K562 (cell line): Measurements from ENCODE around the gene BMP10. TPM values are rescaled to one million over a fixed set of nuclear protein-coding genes. Genes with fewer than 3 reads are reported as not detected.

Experiments used
- BRCA1 ChIP-seq, 2 experiments: fragments of 450-650 bp in 1 of 2; sonication (generic) in 1 of 2; formaldehyde crosslinking in 1 of 2; IDR thresholded peaks; 2 replicates each; pipeline versions ENCODE4 v1.5.0 to v1.6.1; 2017 to 2020; ENCODE audit warnings: mild to moderate bottlenecking in 1 of 2, missing genetic modification reagents in 1 of 2
- COPS2 ChIP-seq: fragments of 450-650 bp; conservative IDR thresholded peaks from 2 replicates; pipeline ENCODE4 v1.6.1; 2016; ENCODE audit warnings: mild to moderate bottlenecking, moderate library complexity
- DACH1 ChIP-seq: fragments of 450-650 bp; IDR thresholded peaks from 2 replicates; pipeline ENCODE4 v1.6.1; 2018; ENCODE audit not compliant: partially characterized antibody
- FOS ChIP-seq: IDR thresholded peaks from 3 replicates; pipeline ENCODE4 v1.6.1; 2011; ENCODE audit not compliant: insufficient read length; ENCODE audit errors: extremely low read depth
- FOXA1 ChIP-seq: fragments of 450-650 bp; IDR thresholded peaks from 2 replicates; pipeline ENCODE4 v1.6.1; 2016; ENCODE audit warnings: mild to moderate bottlenecking, borderline replicate concordance
- GABPA ChIP-seq: fragments of 200-800 bp; sonication (Bioruptor generic); conservative IDR thresholded peaks from 2 replicates; pipeline ENCODE4 v1.6.1; 2016; ENCODE audit warnings: low read depth, missing genetic modification characterization, missing compliant biosample characterization
- GTF2A2 ChIP-seq: IDR thresholded peaks from 2 replicates; pipeline ENCODE4 v1.6.1; 2016; ENCODE audit warnings: mild to moderate bottlenecking, missing genetic modification characterization, missing compliant biosample characterization
- GTF3C2 ChIP-seq: IDR thresholded peaks from 3 replicates; pipeline ENCODE4 v1.6.1; 2011; ENCODE audit warnings: borderline replicate concordance, mild to moderate bottlenecking, moderate library complexity; ENCODE audit not compliant: insufficient read length; ENCODE audit errors: extremely low read depth
- KAT2B ChIP-seq: IDR thresholded peaks from one replicate; pipeline ENCODE4 v1.6.1; 2012; ENCODE audit warnings: low read depth, mild to moderate bottlenecking, control low read depth, inconsistent platforms, low read length, moderate library complexity
- KAT8 ChIP-seq: fragments of 450-650 bp; IDR thresholded peaks from 2 replicates; pipeline ENCODE4 v1.6.1; 2016; ENCODE audit warnings: low read depth, mild to moderate bottlenecking
- L3MBTL2 ChIP-seq: fragments of 450-650 bp; IDR thresholded peaks from 2 replicates; pipeline ENCODE4 v1.6.1; 2016; ENCODE audit warnings: mild to moderate bottlenecking, moderate library complexity
- MBD2 ChIP-seq: sonication (generic); IDR thresholded peaks from 2 replicates; pipeline ENCODE4 v1.6.1; 2016; ENCODE audit warnings: low read depth, borderline replicate concordance
- NR4A1 ChIP-seq, 2 experiments: fragments of 250-450 bp in 1 of 2; fragments of 450-650 bp in 1 of 2; sonication (Bioruptor Pico) in 1 of 2; IDR thresholded peaks; 2 replicates each; pipeline versions ENCODE4 v1.4.0 to v1.6.1; 2016 to 2020; ENCODE audit warnings: mild to moderate bottlenecking in 2 of 2, missing compliant biosample characterization in 1 of 2, missing genetic modification characterization in 1 of 2, moderate library complexity in 1 of 2
- RCOR1 ChIP-seq, 2 experiments: IDR thresholded peaks; 2 replicates each; pipeline ENCODE4 v1.6.1; 2012; ENCODE audit warnings: low read depth in 2 of 2, low read length in 2 of 2, borderline replicate concordance in 1 of 2, improper control_type of control experiment in 1 of 2
- RFX5 ChIP-seq: IDR thresholded peaks from 2 replicates; pipeline ENCODE4 v1.6.1; 2011; ENCODE audit warnings: low read depth, mild to moderate bottlenecking, improper control_type of control experiment, low read length
- SAFB2 ChIP-seq: fragments of 200-400 bp; formaldehyde crosslinking; IDR thresholded peaks from 2 replicates; pipeline ENCODE4 v1.6.1; 2018; ENCODE audit warnings: borderline replicate concordance, low read length, low read depth, moderate library complexity; ENCODE audit not compliant: severe bottlenecking
- TRIM28 ChIP-seq: fragments of 450-650 bp; IDR thresholded peaks from 2 replicates; pipeline ENCODE4 v1.6.1; 2017
- ZNF165 ChIP-seq: fragments of 250-450 bp; sonication (Bioruptor Pico); IDR thresholded peaks from 2 replicates; pipeline ENCODE4 v1.4.0; 2020; ENCODE audit warnings: borderline replicate concordance
- polyA plus RNA-seq, 8 experiments: library from polyadenylated mRNA; depleted of rRNA in 4 of 8; stranded (reverse) in 5 of 8; unstranded in 3 of 8; fragments of >200 nt; fragmentation: Nextera tagmentation in 2 of 8; fragmentation: Illumina TruSeq in 1 of 8; extraction: Ambion mirVana in 2 of 8; extraction: Trizol in 1 of 8; gene quantifications; 2 replicates each; pipeline versions ENCODE4 v1.2.1 to v1.2.3, GENCODE V29; 2011 to 2014; ENCODE audit warnings: inconsistent platforms in 1 of 8, missing spikeins in 1 of 8
- total RNA-seq, 7 experiments: library from RNA; depleted of rRNA in 6 of 7; stranded (reverse); fragments of >200 nt in 6 of 7; fragmentation: Illumina TruSeq in 2 of 7; extraction: Trizol in 2 of 7; gene quantifications; 2 replicates each; pipeline versions ENCODE4 v1.2.1 to v1.2.3, GENCODE V29; 2011 to 2021; ENCODE audit warnings: low replicate concordance in 1 of 7
- TF ChIP-seq, protein P1 (sequence below): fragments of 450-650 bp; IDR thresholded peaks from 2 replicates; pipeline ENCODE4 v1.6.1; 2016; ENCODE audit warnings: low read depth

The BMP10 gene
- total and polyA plus RNA-seq, 9 of the 15 experiments (the other 6 are each of a cell fraction or from before 2014, with no cell fraction given): 0.11 to 0.91 (median 0.43) TPM

DNA sequence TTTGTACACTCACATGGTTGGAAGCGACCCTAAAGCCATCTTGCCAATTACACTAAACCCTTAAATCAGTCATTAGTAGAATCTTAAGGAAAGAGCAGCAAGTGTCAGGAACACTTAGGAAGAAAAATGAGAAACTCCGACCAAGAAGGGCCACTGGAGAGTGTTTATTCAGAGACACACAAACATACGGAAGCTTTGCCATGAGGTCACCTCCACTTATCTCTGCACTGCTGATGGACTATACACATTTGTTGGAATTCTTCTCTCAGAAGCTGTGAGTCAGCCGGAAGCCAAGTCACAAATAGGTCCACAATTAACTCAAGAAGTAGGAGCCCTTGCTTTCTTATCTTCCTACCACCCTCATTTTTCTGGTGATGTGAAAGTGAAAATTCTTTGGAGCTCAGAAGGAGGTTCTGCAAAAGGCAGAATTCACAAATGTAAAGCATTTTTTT lies 21.6 kb downstream of the BMP10 start (continued):
- TF ChIP-seq SAFB2 (no peak), NR4A1 (CRISPR knock-in tag; IDR thresholded peaks at IDR 0.05) (no peak), NR4A1 (tag; IDR thresholded peaks at IDR 0.05) (no peak; the same call in 1 of the 2 replicates), COPS2 (no peak), FOXA1 (no peak), MBD2 (peak; percentile 23; the same call in 1 of the 2 replicates), GTF3C2 (no peak), TRIM28 (no peak), GTF2A2 (tag) (no peak), RFX5 (no peak), ZNF165 (CRISPR knock-in tag) (no peak), DACH1 (peak; percentile 35), GABPA (tag) (peak; percentile 78), KAT2B (no peak), FOS (peak; percentile 54), L3MBTL2 (peak; percentile 49; the same call in 1 of the 2 replicates), RCOR1 (IDR thresholded peaks at IDR 0.05; ENCODE audit: borderline replicate concordance in 1 of 2, low read depth in 2 of 2, low read length in 2 of 2) (peak in 1 of 2 experiments; percentile 87; a peak in 2 of 4 replicates), BRCA1 (IDR thresholded peaks at IDR 0.05) (no peak), BRCA1 (CRISPR knock-in tag; IDR thresholded peaks at IDR 0.05) (no peak), KAT8 (no peak)
- TF ChIP-seq, protein P1, sequence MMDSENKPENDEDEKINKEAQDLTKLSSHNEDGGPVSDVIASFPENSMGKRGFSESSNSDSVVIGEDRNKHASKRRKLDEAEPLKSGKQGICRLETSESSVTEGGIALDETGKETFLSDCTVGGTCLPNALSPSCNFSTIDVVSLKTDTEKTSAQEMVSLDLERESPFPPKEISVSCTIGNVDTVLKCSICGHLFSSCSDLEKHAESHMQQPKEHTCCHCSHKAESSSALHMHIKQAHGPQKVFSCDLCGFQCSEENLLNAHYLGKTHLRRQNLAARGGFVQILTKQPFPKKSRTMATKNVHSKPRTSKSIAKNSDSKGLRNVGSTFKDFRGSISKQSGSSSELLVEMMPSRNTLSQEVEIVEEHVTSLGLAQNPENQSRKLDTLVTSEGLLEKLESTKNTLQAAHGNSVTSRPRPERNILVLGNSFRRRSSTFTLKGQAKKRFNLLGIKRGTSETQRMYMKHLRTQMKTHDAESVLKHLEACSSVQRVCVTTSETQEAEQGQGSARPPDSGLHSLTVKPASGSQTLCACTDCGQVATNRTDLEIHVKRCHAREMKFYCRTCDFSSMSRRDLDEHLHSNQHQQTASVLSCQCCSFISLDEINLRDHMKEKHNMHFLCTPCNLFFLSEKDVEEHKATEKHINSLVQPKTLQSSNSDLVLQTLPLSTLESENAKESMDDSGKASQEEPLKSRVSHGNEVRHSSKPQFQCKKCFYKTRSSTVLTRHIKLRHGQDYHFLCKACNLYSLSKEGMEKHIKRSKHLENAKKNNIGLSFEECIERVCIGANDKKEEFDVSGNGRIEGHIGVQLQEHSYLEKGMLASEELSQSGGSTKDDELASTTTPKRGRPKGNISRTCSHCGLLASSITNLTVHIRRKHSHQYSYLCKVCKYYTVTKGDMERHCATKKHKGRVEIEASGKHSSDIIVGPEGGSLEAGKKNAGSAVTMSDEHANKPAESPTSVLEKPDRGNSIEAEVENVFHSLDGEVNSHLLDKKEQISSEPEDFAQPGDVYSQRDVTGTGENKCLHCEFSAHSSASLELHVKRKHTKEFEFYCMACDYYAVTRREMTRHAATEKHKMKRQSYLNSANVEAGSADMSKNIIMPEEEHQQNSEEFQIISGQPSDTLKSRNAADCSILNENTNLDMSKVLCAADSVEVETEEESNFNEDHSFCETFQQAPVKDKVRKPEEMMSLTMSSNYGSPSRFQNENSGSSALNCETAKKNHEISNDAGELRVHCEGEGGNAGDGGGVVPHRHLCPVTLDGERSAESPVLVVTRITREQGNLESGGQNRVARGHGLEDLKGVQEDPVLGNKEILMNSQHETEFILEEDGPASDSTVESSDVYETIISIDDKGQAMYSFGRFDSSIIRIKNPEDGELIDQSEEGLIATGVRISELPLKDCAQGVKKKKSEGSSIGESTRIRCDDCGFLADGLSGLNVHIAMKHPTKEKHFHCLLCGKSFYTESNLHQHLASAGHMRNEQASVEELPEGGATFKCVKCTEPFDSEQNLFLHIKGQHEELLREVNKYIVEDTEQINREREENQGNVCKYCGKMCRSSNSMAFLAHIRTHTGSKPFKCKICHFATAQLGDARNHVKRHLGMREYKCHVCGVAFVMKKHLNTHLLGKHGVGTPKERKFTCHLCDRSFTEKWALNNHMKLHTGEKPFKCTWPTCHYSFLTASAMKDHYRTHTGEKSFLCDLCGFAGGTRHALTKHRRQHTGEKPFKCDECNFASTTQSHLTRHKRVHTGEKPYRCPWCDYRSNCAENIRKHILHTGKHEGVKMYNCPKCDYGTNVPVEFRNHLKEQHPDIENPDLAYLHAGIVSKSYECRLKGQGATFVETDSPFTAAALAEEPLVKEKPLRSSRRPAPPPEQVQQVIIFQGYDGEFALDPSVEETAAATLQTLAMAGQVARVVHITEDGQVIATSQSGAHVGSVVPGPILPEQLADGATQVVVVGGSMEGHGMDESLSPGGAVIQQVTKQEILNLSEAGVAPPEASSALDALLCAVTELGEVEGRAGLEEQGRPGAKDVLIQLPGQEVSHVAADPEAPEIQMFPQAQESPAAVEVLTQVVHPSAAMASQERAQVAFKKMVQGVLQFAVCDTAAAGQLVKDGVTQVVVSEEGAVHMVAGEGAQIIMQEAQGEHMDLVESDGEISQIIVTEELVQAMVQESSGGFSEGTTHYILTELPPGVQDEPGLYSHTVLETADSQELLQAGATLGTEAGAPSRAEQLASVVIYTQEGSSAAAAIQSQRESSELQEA: no peak
